Measurements from ENCODE around the gene MACROD2.

MACROD2 gene

GRCh38 chr20:15113144-15113773, 1117.9 kb downstream of the MACROD2 start:
- in situ Hi-C loops (cut with MboI; ENCODE audit: low sequenced_read_pairs) = no loop called here

DNA sequence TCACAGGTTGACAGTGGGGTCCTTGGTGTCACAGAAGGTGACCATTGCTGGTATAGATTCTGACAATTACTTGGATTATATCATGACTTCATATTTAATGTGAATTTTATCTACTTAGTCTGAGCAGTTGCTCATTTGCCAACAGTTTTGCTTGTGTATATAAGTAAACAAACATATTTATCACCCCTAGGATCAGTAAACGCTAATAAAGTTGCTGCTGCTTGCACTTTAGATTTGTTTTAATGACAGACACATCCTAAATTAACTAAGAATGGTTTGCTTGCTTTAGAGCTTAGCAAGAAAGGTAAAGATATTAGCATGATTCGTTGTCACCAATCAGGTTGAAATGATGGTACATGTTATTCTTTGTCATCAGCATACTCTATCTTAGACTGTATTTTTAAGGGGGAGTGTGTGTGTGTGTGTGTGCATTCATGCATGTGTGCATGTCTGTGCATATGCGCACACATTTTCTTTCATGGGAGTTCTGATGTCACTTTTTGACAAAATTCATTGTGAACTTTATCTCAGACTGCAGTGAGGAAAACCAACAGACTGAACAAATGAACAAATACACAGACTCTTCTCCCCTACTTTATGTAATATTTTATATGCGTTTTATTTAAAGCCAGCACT, 1124.7 kb downstream of the MACROD2 start:
- in situ Hi-C loops (cut with MboI; ENCODE audit: low sequenced_read_pairs) = no loop called here

DNA sequence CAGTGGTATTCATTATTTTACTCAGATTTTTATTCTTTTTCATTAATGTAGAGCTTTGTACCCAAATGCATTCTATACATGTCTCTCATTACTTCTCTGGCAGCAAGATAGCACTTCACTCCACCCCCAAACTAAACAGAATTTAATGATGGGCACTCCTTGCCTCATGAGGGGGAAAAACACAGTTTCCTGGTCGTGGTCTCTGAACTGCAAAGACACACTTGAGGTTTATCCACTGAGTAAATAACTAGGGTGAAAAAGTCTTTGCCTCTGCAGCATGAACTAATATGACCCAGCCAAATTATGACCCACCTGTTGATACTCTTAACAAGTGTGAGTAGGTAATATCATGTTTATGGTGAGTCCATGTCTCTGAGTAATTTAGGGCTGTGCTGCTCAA, 1127.3 kb downstream of the MACROD2 start:
- in situ Hi-C loops (cut with MboI; ENCODE audit: low sequenced_read_pairs) = no loop called here

DNA sequence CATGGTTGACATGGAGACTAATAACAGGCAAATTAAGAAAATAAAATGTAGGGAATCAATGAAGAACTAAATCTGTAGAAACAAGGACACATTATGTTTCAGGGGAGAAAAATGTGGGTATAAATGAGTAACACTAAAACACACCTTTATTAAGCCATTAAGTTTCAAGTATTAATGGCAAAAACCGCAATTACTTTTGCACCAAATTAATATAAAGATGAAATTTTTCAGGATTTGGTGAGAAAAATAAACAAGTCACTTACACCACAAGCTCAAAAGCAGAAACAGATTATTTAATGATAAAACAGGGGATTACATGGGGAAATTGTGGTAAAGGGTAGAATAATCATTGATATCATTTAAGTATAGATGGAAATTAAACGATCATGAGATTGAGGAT, 1135.9 kb downstream of the MACROD2 start:
- in situ Hi-C loops (cut with MboI; ENCODE audit: low sequenced_read_pairs) = no loop called here

DNA sequence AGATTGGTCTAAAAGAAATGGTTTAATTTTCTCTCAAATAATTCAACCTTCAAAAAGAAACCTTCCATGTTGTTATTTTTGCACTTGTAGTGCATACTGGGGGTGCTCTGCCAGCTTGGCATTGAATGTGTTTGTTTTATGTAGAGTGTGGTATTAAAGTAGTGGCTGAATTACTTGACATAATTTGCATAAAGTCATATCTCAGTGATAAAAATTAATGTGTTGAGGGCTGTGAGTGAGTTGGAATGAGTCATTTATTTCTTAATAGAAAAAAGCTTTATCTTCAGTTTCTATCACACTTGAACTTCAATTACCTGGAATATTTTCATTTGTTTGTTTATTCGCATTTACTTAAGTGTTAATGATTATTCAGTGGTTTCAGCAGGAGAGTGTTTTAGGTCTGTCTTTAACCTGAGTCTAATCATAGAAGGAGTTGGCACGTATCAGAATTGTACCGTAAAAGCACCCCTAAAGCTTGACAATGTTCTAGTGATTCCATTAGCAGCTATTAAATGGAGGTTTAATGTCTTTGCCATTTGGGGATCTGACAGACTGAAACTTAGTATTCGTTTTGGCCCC, 1143.3 kb downstream of the MACROD2 start:
- in situ Hi-C loops (cut with MboI; ENCODE audit: low sequenced_read_pairs) = no loop called here

DNA sequence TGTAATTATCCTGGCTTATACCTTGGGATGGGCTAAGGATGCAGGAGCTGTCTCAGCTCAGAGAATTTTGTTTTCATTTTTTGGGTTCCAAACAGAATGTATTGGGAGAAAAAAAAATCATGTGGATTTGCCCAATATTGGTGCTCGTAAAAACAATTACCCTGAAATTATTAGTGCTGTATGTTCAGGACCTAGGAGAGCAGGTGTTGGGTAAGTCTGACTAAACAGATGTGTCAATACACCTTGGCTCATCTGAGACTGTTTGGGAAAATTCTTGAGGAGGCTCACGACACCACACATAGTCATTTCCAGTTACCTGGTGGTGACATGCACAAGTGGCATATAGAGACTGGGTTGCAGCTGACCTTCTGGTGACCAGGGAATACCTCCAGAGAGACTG, 1144.2 kb downstream of the MACROD2 start:
- in situ Hi-C loops (cut with MboI; ENCODE audit: low sequenced_read_pairs) = no loop called here

GRCh38 chr20:15140286-15140685, 1145.0 kb downstream of the MACROD2 start:
- in situ Hi-C loops (cut with MboI; ENCODE audit: low sequenced_read_pairs) = loop anchor here (5.0 kb wide), 1 partner anchor 683 kb away; no protein-coding TSS in a partner anchor

DNA sequence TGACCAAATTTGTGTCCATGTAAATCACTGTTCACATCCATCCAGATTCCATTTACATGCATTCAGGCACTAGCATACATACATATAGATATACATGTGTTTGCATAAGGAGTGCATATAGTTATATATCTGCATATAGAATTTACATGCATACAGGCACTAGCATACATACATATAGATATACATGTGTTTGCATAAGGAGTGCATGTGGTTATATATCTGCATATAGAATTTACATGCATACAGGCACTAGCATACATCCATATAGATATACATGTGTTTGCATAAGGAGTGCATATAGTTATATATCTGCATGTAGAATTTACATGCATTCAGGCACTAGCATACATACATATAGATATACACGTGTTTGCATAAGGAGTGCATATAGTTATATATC, 1145.6 kb downstream of the MACROD2 start:
- in situ Hi-C loops (cut with MboI; ENCODE audit: low sequenced_read_pairs) = loop anchor here (5.0 kb wide), 1 partner anchor 684 kb away; no protein-coding TSS in a partner anchor

- in situ Hi-C loops (cut with MboI; ENCODE audit: low sequenced_read_pairs) = loop anchor here (5.0 kb wide), 1 partner anchor 685 kb away; no protein-coding TSS in a partner anchor
Observed at GRCh38 chr20:15141861-15142260, 1146.5 kb downstream of the MACROD2 start.

DNA sequence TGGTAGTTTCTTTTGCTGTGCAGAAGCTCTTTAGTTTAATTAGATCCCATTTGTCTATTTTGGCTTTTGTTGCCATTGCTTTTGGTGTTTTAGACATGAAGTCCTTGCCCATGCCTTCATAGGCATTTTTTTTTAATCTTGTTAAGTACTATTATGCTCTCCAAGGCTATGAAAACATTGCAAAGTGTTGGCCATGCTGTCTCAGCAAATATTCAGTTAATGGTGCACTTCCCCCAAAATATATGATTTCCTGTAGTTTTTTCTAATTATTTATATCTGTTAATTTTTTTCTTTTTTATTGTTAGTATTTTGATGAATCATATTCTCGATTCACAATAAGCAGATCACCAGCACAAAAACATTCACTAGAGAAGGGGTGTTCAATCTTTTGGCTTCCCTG, 1148.2 kb downstream of the MACROD2 start:
- in situ Hi-C loops (cut with MboI; ENCODE audit: low sequenced_read_pairs) = loop anchor here (5.0 kb wide), 1 partner anchor 686 kb away; no protein-coding TSS in a partner anchor

DNA sequence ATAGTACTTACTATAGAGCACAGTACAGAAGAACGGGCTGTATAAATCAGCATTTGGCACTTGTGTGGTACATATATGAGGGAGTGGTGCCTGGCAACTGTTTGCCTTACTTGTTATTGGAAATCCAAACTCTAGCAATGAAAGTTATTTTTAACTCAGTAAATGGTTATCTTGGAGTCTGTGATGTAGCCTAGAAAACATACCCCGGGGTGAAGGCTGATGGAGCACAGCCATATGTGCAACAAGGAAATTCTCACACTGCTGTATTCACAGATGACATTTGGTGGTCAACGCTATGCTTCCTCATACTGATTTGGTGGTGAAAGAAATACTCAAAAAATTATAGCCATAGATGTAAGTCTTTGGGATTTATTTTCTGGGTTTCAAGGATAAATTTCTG, 1149.6 kb downstream of the MACROD2 start:
- in situ Hi-C loops (cut with MboI; ENCODE audit: low sequenced_read_pairs) = loop anchor here (5.0 kb wide), 1 partner anchor 688 kb away; no protein-coding TSS in a partner anchor

GRCh38 chr20:15146948-15147347, 1151.6 kb downstream of the MACROD2 start:
- in situ Hi-C loops (cut with MboI; ENCODE audit: low sequenced_read_pairs) = no loop called here

GRCh38 chr20:15154070-15154469, 1158.8 kb downstream of the MACROD2 start:
- in situ Hi-C loops (cut with MboI; ENCODE audit: low sequenced_read_pairs) = no loop called here

DNA sequence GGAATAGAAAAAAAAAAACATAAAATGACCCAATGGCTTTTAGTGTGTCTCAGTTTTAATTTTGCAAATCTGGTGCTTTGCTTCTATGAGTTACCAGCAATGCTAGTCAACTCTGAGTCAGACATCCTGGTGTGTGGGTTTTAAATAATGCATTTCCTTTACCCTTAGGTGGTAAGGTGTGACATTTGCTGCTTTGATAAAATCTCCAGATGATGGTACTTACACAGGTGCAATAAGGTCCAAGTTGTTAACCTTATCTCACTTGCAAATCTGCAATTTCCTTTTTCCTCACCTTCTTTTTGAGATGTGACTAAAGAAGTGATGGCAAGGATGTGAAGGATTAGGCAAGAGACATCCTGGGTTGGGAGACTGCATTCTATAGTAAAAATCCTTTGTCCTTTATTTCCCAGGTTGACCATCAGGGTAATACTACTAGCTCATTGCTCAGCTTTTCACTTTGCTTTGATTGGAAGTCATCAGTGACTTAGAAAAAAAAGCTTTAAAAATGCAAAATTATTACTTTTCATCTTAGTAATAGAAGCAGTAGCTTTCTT, 1160.6 kb downstream of the MACROD2 start:
- in situ Hi-C loops (cut with MboI; ENCODE audit: low sequenced_read_pairs) = no loop called here

- in situ Hi-C loops (cut with MboI; ENCODE audit: low sequenced_read_pairs) = no loop called here
Observed at GRCh38 chr20:15158533-15158932, 1163.2 kb downstream of the MACROD2 start.

DNA sequence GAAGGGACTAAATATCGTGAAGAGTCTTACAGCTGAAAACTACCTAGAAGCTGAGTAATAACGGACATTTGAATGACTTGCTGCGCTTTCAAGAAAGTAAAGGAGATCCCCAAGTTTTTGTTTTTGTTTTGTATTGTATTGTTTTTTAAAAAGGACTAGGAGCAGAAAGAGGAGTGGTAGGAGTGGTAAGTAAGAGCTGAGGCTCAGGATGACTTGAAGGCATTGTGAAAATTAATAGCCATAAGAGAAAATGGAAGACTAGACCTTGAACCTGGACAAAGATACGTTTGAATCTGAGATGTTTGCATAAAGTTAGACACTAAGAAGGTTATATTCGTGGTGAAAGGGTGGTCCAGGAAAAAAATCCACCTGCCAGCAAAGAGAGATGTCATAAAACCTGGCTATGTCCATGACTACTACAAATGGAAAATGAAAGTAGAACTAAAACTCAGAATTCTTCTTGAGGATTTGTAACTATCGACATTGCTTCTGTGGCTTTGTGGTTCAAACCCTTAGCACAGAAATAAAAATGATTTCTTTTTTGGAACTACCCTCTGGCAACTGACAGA, 1166.8 kb downstream of the MACROD2 start:
- in situ Hi-C loops (cut with MboI; ENCODE audit: low sequenced_read_pairs) = no loop called here

- in situ Hi-C loops (cut with MboI; ENCODE audit: low sequenced_read_pairs) = no loop called here
Observed at GRCh38 chr20:15163632-15164031, 1168.3 kb downstream of the MACROD2 start.

- in situ Hi-C loops (cut with MboI; ENCODE audit: low sequenced_read_pairs) = no loop called here
Observed at GRCh38 chr20:15164726-15165125, 1169.4 kb downstream of the MACROD2 start.

GRCh38 chr20:15166744-15167143, 1171.4 kb downstream of the MACROD2 start:
- in situ Hi-C loops (cut with MboI; ENCODE audit: low sequenced_read_pairs) = no loop called here

- in situ Hi-C loops (cut with MboI; ENCODE audit: low sequenced_read_pairs) = no loop called here
Observed at GRCh38 chr20:15171016-15171415, 1175.7 kb downstream of the MACROD2 start.

- in situ Hi-C loops (cut with MboI; ENCODE audit: low sequenced_read_pairs) = no loop called here
Observed at GRCh38 chr20:15176929-15177328, 1181.6 kb downstream of the MACROD2 start.

Data from HL-60/S4 (cell line).